ES-I3 (cell line): ENCODE data around the gene CRYL1.

Source experiments
- H3K36me3 ChIP-seq: 2 replicates; pipeline ENCODE4 v1.6.1; 2013; ENCODE audit warnings: mild to moderate bottlenecking, low read length, control low read depth, moderate library complexity; ENCODE audit not compliant: insufficient read depth
- H3K4me1 ChIP-seq: 2 replicates; pipeline ENCODE4 v1.6.1; 2013; ENCODE audit warnings: mild to moderate bottlenecking, control low read depth, low read length; ENCODE audit not compliant: insufficient read depth
- H3K9ac ChIP-seq: 2 replicates; pipeline ENCODE4 v1.6.1; 2013; ENCODE audit warnings: low read depth, mild to moderate bottlenecking, low read length, moderate library complexity
- H3K9me3 ChIP-seq: 2 replicates; pipeline ENCODE4 v1.6.1; 2013; ENCODE audit warnings: mild to moderate bottlenecking, low read length, moderate library complexity; ENCODE audit not compliant: control insufficient read depth, insufficient read depth

Gene CRYL1

DNA sequence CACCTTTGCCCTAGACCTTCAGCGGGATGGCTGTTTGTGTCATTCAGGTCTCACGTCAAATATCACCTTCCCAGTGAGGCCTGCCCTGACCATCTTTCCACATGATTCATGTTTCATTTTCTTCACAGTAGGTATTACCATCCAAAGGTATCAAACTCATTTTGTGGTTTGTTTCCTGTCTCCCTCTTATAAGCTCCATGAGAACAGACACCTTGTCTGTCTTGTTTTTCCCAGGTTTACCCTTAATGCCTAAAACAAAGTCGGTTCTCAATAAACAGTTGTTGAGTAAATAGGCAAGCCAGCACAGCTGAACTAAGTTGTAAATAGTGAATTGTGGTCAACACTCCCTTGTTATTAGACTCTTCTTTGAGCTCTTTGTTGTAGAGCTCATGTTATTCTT is 170.9 kb downstream of the CRYL1 start:
- H3K36me3 ChIP-seq, result no peaks in the 10 kb centered on the region
- H3K9ac ChIP-seq, result no peak overlapping the region
- H3K4me1 ChIP-seq, result peaks cover 6% of the 10 kb centered on the region; the same call in 1 of the 2 replicates
- H3K9me3 ChIP-seq, result no peaks in the 10 kb centered on the region

DNA sequence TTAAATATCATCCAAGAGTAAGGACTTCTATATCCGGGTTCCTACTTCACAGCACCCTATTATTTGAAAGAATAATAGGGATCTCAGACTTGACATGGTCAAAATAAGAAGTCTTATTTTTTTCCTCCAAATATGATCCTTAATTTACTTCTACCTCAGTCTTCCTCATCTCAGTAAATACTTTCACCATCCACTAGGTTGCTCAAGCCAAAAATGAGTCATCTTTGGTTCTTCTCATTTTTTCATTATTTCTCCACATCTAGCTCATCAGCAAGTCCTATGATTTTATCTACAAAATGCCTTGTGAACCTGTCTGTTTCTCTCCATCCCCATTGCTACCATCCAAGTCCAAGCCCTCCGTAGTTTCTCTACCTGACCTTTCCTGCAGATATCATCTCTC is 171.7 kb downstream of the CRYL1 start:
- H3K9ac ChIP-seq, result no peak overlapping the region
- peaks cover 6% of the 10 kb centered on the region; the same call in 1 of the 2 replicates for H3K4me1 ChIP-seq
- H3K9me3 ChIP-seq, result no peaks in the 10 kb centered on the region

More for the DNA sequence above, 171.7 kb downstream of the CRYL1 start:
- H3K36me3 ChIP-seq, result no peaks in the 10 kb centered on the region
